CD8-positive, alpha-beta memory T cell (primary cell): ENCODE results near the gene SLC22A23. TPM values are rescaled to one million over a fixed set of nuclear protein-coding genes. Genes with fewer than 3 reads are reported as not detected.

Source experiments
- CTCF ChIA-PET: fragments of 350-600 bp; sonication (Branson Sonifier 250); formaldehyde crosslinking; loops from one replicate; lab custom pipeline; 2021; ENCODE audit warnings: antibody characterized with exemption; lab: Charles Lee
- POLR2A ChIA-PET: fragments of 350-600 bp; sonication (Branson Sonifier 250); formaldehyde crosslinking; loops from one replicate; lab custom pipeline; 2021; ENCODE audit warnings: antibody characterized with exemption; lab: Charles Lee
- DNase-seq, 5 donors: peaks; one replicate each; pipeline versions ENCODE4 v3.0.0 to v3.0.0-alpha.2; 2020 to 2022; ENCODE audit warnings: mixed read lengths in 1 of 5
- H3K27ac ChIP-seq: one replicate; pipeline ENCODE4 v1.7.0; 2013; ENCODE audit warnings: low read depth, mild to moderate bottlenecking, low read length, moderate library complexity
- H3K27me3 ChIP-seq: 2 replicates; pipeline ENCODE4 v1.7.0; 2013; ENCODE audit warnings: low read length, mild to moderate bottlenecking; ENCODE audit not compliant: insufficient read depth, poor library complexity, severe bottlenecking
- H3K36me3 ChIP-seq: 2 replicates; pipeline ENCODE4 v1.7.0; 2013; ENCODE audit warnings: mild to moderate bottlenecking, low read length, moderate library complexity; ENCODE audit not compliant: insufficient read depth
- H3K4me1 ChIP-seq: 2 replicates; pipeline ENCODE4 v1.7.0; 2013; ENCODE audit warnings: mild to moderate bottlenecking, low read length, moderate library complexity; ENCODE audit not compliant: insufficient read depth
- H3K4me3 ChIP-seq: 2 replicates; pipeline ENCODE4 v1.7.0; 2013; ENCODE audit warnings: mild to moderate bottlenecking, low read length
- H3K9me3 ChIP-seq: 2 replicates; pipeline ENCODE4 v1.7.0; 2013; ENCODE audit warnings: mild to moderate bottlenecking, low read length
- H3K27ac Mint-ChIP-seq, 8 donors: one replicate each; pipeline ENCODE4 v1.8.0; 2020 to 2021; ENCODE audit warnings: mixed read lengths in 8 of 8, mild to moderate bottlenecking in 6 of 8, inconsistent platforms in 3 of 8, moderate library complexity in 3 of 8
- H3K27me3 Mint-ChIP-seq, 2 donors: one replicate each; pipeline ENCODE4 v1.8.0; 2020 to 2021; ENCODE audit warnings: mixed read lengths in 2 of 2, mild to moderate bottlenecking in 1 of 2, moderate library complexity in 1 of 2
- H3K36me3 Mint-ChIP-seq, 3 donors: one replicate each; pipeline ENCODE4 v1.8.0; 2020 to 2021; ENCODE audit warnings: mixed read lengths in 3 of 3, inconsistent platforms in 1 of 3, mild to moderate bottlenecking in 1 of 3
- H3K4me1 Mint-ChIP-seq, 3 donors: one replicate each; pipeline ENCODE4 v1.8.0; 2020 to 2021; ENCODE audit warnings: mixed read lengths in 3 of 3, inconsistent platforms in 1 of 3, mild to moderate bottlenecking in 1 of 3
- H3K4me3 Mint-ChIP-seq, 7 donors: one replicate each; pipeline ENCODE4 v1.8.0; 2020 to 2021; ENCODE audit warnings: mixed read lengths in 7 of 7, mild to moderate bottlenecking in 6 of 7, moderate library complexity in 4 of 7, inconsistent platforms in 2 of 7
- H3K9me3 Mint-ChIP-seq, 5 donors: one replicate each; pipeline ENCODE4 v1.8.0; 2020 to 2022; ENCODE audit warnings: mixed read lengths in 5 of 5, mild to moderate bottlenecking in 3 of 5, moderate library complexity in 2 of 5, inconsistent platforms in 1 of 5
- polyA plus RNA-seq: library from polyadenylated mRNA; unstranded; fragments of 300-500 nt; fragmentation: Illumina TruSeq; gene quantifications from one replicate; pipeline ENCODE4 v1.2.3, GENCODE V29; 2021
- total RNA-seq, 2 experiments: library from RNA; stranded (reverse); gene quantifications; one replicate each; pipeline ENCODE4 v1.2.3, GENCODE V29; 2021

SLC22A23 gene
- total and polyA plus RNA-seq, 3 experiments from 2014 or later: 0.39 to 0.78 (median 0.47) TPM

- no peaks in the 10 kb centered on the region for H3K4me1 Mint-ChIP-seq
- H3K27me3 Mint-ChIP-seq: peaks cover 16 to 43% of the 10 kb centered on the region in 2 donors
- no peak overlapping the region for H3K27ac Mint-ChIP-seq
- no peak for DNase-seq
- Histone ChIP-seq H3K9me3 (no peaks in the 10 kb centered on the region), H3K4me3 (no peak overlapping the region), H3K36me3 (no peaks in the 10 kb centered on the region), H3K4me1 (no peaks in the 10 kb centered on the region), H3K27ac (no peak overlapping the region), H3K27me3 (no peaks in the 10 kb centered on the region)
- POLR2A ChIA-PET: no interaction called here
- CTCF ChIA-PET: no interaction called here
- no peaks in the 10 kb centered on the region for H3K36me3 Mint-ChIP-seq
- no peaks in the 10 kb centered on the region for H3K9me3 Mint-ChIP-seq
- H3K4me3 Mint-ChIP-seq: no peak overlapping the region
Measured at GRCh38 chr6:3426091-3426926, 30.5 kb downstream of the SLC22A23 start.

- ChIA-PET POLR2A (no interaction called here), CTCF (no interaction called here)
- Histone ChIP-seq H3K27me3 (no peaks in the 10 kb centered on the region), H3K4me3 (no peak overlapping the region), H3K36me3 (no peaks in the 10 kb centered on the region), H3K27ac (no peak overlapping the region), H3K9me3 (no peaks in the 10 kb centered on the region), H3K4me1 (no peaks in the 10 kb centered on the region)
- no peaks in the 10 kb centered on the region for H3K36me3 Mint-ChIP-seq
- H3K4me1 Mint-ChIP-seq: no peaks in the 10 kb centered on the region
- no peak overlapping the region for H3K27ac Mint-ChIP-seq
- H3K4me3 Mint-ChIP-seq: no peak overlapping the region
- DNase-seq: no peak
- H3K27me3 Mint-ChIP-seq: peaks cover 16 to 45% of the 10 kb centered on the region in 2 donors
- H3K9me3 Mint-ChIP-seq: no peaks in the 10 kb centered on the region
Measured at GRCh38 chr6:3425574-3425973, 31.3 kb downstream of the SLC22A23 start.

- Mint-ChIP-seq H3K4me3 (no peak overlapping the region), H3K36me3 (no peaks in the 10 kb centered on the region), H3K27me3 (peaks cover 15 to 42% of the 10 kb centered on the region in 2 donors), H3K9me3 (no peaks in the 10 kb centered on the region), H3K27ac (no peak overlapping the region), H3K4me1 (no peaks in the 10 kb centered on the region)
- Histone ChIP-seq H3K4me1 (no peaks in the 10 kb centered on the region), H3K27ac (no peak overlapping the region), H3K36me3 (no peaks in the 10 kb centered on the region), H3K4me3 (no peak overlapping the region), H3K9me3 (no peaks in the 10 kb centered on the region), H3K27me3 (no peaks in the 10 kb centered on the region)
- no peak for DNase-seq
- ChIA-PET POLR2A (no interaction called here), CTCF (no interaction called here)
Measured at GRCh38 chr6:3424185-3424927, 32.5 kb downstream of the SLC22A23 start.

GRCh38 chr6:3423439-3424184 is 33.2 kb downstream of the SLC22A23 start:
- Histone ChIP-seq H3K27me3 (no peaks in the 10 kb centered on the region), H3K4me1 (no peaks in the 10 kb centered on the region), H3K9me3 (no peaks in the 10 kb centered on the region), H3K27ac (no peak overlapping the region), H3K4me3 (no peak overlapping the region), H3K36me3 (no peaks in the 10 kb centered on the region)
- Mint-ChIP-seq H3K27ac (no peak overlapping the region), H3K36me3 (no peaks in the 10 kb centered on the region), H3K4me1 (no peaks in the 10 kb centered on the region), H3K9me3 (no peaks in the 10 kb centered on the region), H3K27me3 (peaks cover 14 to 46% of the 10 kb centered on the region in 2 donors), H3K4me3 (no peak overlapping the region)
- CTCF ChIA-PET: interaction anchor here (1.1 kb wide), 1 partner anchor 13 kb away, joined by 3 read pairs; no protein-coding TSS in a partner anchor
- no peak for DNase-seq
- POLR2A ChIA-PET: no interaction called here

GRCh38 chr6:3422435-3423070 is 34.3 kb downstream of the SLC22A23 start:
- ChIA-PET CTCF (interaction anchor here (1.1 kb wide), 1 partner anchor 12 kb away, joined by 3 read pairs; no protein-coding TSS in a partner anchor), POLR2A (no interaction called here)
- Histone ChIP-seq H3K36me3 (no peaks in the 10 kb centered on the region), H3K27me3 (no peaks in the 10 kb centered on the region), H3K4me1 (no peaks in the 10 kb centered on the region), H3K4me3 (no peak overlapping the region), H3K9me3 (no peaks in the 10 kb centered on the region), H3K27ac (no peak overlapping the region)
- no peak for DNase-seq
- no peaks in the 10 kb centered on the region for H3K9me3 Mint-ChIP-seq
- H3K27me3 Mint-ChIP-seq: peaks cover 12 to 53% of the 10 kb centered on the region in 2 donors
- H3K4me3 Mint-ChIP-seq: no peak overlapping the region
- H3K27ac Mint-ChIP-seq: no peak overlapping the region
- no peaks in the 10 kb centered on the region for H3K4me1 Mint-ChIP-seq
- no peaks in the 10 kb centered on the region for H3K36me3 Mint-ChIP-seq

GRCh38 chr6:3421791-3422434 is 34.9 kb downstream of the SLC22A23 start:
- H3K27ac Mint-ChIP-seq: no peak overlapping the region
- POLR2A ChIA-PET: no interaction called here
- H3K4me1 Mint-ChIP-seq: no peaks in the 10 kb centered on the region
- peaks cover 11 to 56% of the 10 kb centered on the region in 2 donors for H3K27me3 Mint-ChIP-seq
- H3K9me3 Mint-ChIP-seq: peaks cover 0 to 2% (median 0%) of the 10 kb centered on the region in 5 donors
- no peaks in the 10 kb centered on the region for H3K4me1 ChIP-seq
- H3K27me3 ChIP-seq: no peaks in the 10 kb centered on the region
- H3K36me3 ChIP-seq: no peaks in the 10 kb centered on the region
- no peaks in the 10 kb centered on the region for H3K9me3 ChIP-seq
- no peak overlapping the region for H3K27ac ChIP-seq
- CTCF ChIA-PET: no interaction called here
- H3K4me3 Mint-ChIP-seq: no peak overlapping the region
- no peak for DNase-seq
- H3K4me3 ChIP-seq: no peak overlapping the region
- no peaks in the 10 kb centered on the region for H3K36me3 Mint-ChIP-seq

- Histone ChIP-seq H3K27me3 (no peaks in the 10 kb centered on the region), H3K27ac (no peak overlapping the region), H3K4me3 (no peak overlapping the region), H3K9me3 (no peaks in the 10 kb centered on the region), H3K36me3 (no peaks in the 10 kb centered on the region), H3K4me1 (no peaks in the 10 kb centered on the region)
- Mint-ChIP-seq H3K9me3 (peaks cover 0 to 2% (median 0%) of the 10 kb centered on the region in 5 donors), H3K4me1 (no peaks in the 10 kb centered on the region), H3K27me3 (peaks cover 11 to 53% of the 10 kb centered on the region in 2 donors), H3K4me3 (no peak overlapping the region), H3K27ac (no peak overlapping the region), H3K36me3 (no peaks in the 10 kb centered on the region)
- no peak for DNase-seq
- POLR2A ChIA-PET: no interaction called here
- CTCF ChIA-PET: no interaction called here
Measured at GRCh38 chr6:3421143-3421542, 35.7 kb downstream of the SLC22A23 start.
